ENCODE results near the gene WFS1. TPM values are rescaled to one million over a fixed set of nuclear protein-coding genes. Genes with fewer than 3 reads are reported as not detected.

Gene WFS1
- total RNA-seq, 4 donors from 2014 or later, result 31.5 to 124 (median 34.8) TPM

GRCh38 chr4:6251365-6251764 is 18.3 kb upstream of the WFS1 start:
- no peaks in the 10 kb centered on the region for H3K36me3 ChIP-seq
- TF ChIP-seq POLR2AphosphoS5 (IDR thresholded peaks at IDR 0.05) (no peak), POLR2A (IDR thresholded peaks at IDR 0.05) (no peak), CTCF (IDR thresholded peaks at IDR 0.05) (no peak), EP300 (IDR thresholded peaks at IDR 0.05) (no peak)
- no peaks in the 10 kb centered on the region for H3K9me3 ChIP-seq
- WGBS, result 93% methylated on average over 12 of the region's 14 CpGs
- no peak overlapping the region for H3K4me3 ChIP-seq
- no peak overlapping the region for H3K27ac ChIP-seq
- H3K27me3 ChIP-seq, result peaks cover 34% of the 10 kb centered on the region
- DNase-seq (ENCODE audit: low spot score in 2 of 2), result no peak
- peaks cover 3% of the 10 kb centered on the region for H3K4me1 ChIP-seq

GRCh38 chr4:6252051-6252450 is 17.6 kb upstream of the WFS1 start:
- H3K27me3 ChIP-seq, result peaks cover 28% of the 10 kb centered on the region
- no peak for DNase-seq (ENCODE audit: low spot score in 2 of 2)

GRCh38 chr4:6253111-6253510 is 16.5 kb upstream of the WFS1 start:
- Histone ChIP-seq H3K27ac (no peak overlapping the region), H3K27me3 (peaks cover 22% of the 10 kb centered on the region), H3K4me3 (no peak overlapping the region), H3K9me3 (no peaks in the 10 kb centered on the region), H3K36me3 (no peaks in the 10 kb centered on the region), H3K4me1 (peaks cover 3% of the 10 kb centered on the region)
- DNase-seq (ENCODE audit: low spot score in 2 of 2), result no peak
- no peak for TF ChIP-seq POLR2AphosphoS5 (IDR thresholded peaks at IDR 0.05)
- WGBS, result 83% methylated on average over 6 of the region's 6 CpGs

More at GRCh38 chr4:6252051-6252450, 17.6 kb upstream of the WFS1 start:
- Histone ChIP-seq H3K36me3 (no peaks in the 10 kb centered on the region), H3K4me1 (peaks cover 3% of the 10 kb centered on the region), H3K27ac (no peak overlapping the region), H3K4me3 (no peak overlapping the region), H3K9me3 (no peaks in the 10 kb centered on the region)
- no peak for TF ChIP-seq POLR2AphosphoS5 (IDR thresholded peaks at IDR 0.05)
- 89% methylated on average over 4 of the region's 8 CpGs for WGBS

GRCh38 chr4:6253961-6254360 is 15.7 kb upstream of the WFS1 start:
- Histone ChIP-seq H3K9me3 (no peaks in the 10 kb centered on the region), H3K36me3 (no peaks in the 10 kb centered on the region), H3K27me3 (peaks cover 15% of the 10 kb centered on the region), H3K27ac (no peak overlapping the region), H3K4me3 (no peak overlapping the region), H3K4me1 (peaks cover 3% of the 10 kb centered on the region)
- TF ChIP-seq CTCF (IDR thresholded peaks at IDR 0.05) (no peak), POLR2A (IDR thresholded peaks at IDR 0.05) (no peak), POLR2AphosphoS5 (IDR thresholded peaks at IDR 0.05) (no peak), EP300 (IDR thresholded peaks at IDR 0.05) (no peak)
- no peak for DNase-seq (ENCODE audit: low spot score in 2 of 2)
- WGBS, result 81% methylated on average over 14 of the region's 14 CpGs

- WGBS, result 83% methylated on average over 8 of the region's 9 CpGs
- H3K27me3 ChIP-seq, result no peaks in the 10 kb centered on the region
- DNase-seq (ENCODE audit: low spot score in 2 of 2), result no peak
- no peaks in the 10 kb centered on the region for H3K9me3 ChIP-seq
- H3K27ac ChIP-seq, result no peak overlapping the region
- H3K36me3 ChIP-seq, result no peaks in the 10 kb centered on the region
- H3K4me3 ChIP-seq, result no peak overlapping the region
- H3K4me1 ChIP-seq, result no peaks in the 10 kb centered on the region
- TF ChIP-seq CTCF (IDR thresholded peaks at IDR 0.05), result no peak
- no peak for TF ChIP-seq POLR2AphosphoS5 (IDR thresholded peaks at IDR 0.05)
- no peak for TF ChIP-seq POLR2A (IDR thresholded peaks at IDR 0.05)
These were observed 13.5 kb upstream of the WFS1 start for GRCh38 chr4:6256141-6256540.

- TF ChIP-seq POLR2A (IDR thresholded peaks at IDR 0.05) (no peak), CTCF (IDR thresholded peaks at IDR 0.05) (no peak), POLR2AphosphoS5 (IDR thresholded peaks at IDR 0.05) (no peak), EP300 (IDR thresholded peaks at IDR 0.05) (no peak)
- Histone ChIP-seq H3K27me3 (no peaks in the 10 kb centered on the region), H3K9me3 (no peaks in the 10 kb centered on the region), H3K27ac (no peak overlapping the region), H3K36me3 (no peaks in the 10 kb centered on the region), H3K4me3 (no peak overlapping the region), H3K4me1 (no peaks in the 10 kb centered on the region)
- DNase-seq (ENCODE audit: low spot score in 2 of 2), result no peak
- WGBS, result 47% methylated on average over 18 of the region's 18 CpGs
These were observed 12.2 kb upstream of the WFS1 start for GRCh38 chr4:6257247-6258025.

All from suprapubic skin (tissue), 4 donors.